Anterior cingulate cortex (tissue), 58 donors: ENCODE data around the gene PCDH7.

Source experiments
- DNase-seq, 58 donors: peaks; one replicate each; lab custom pipeline; 2025; lab: John Stamatoyannopoulos, UW

Gene PCDH7

GRCh38 chr4:30723201-30723955 is 3.2 kb downstream of the PCDH7 start:
- DNase-seq, result peak in 4 of 58 donors; percentile 5 to 29 (median 6)

GRCh38 chr4:30724247-30724646 is 4.1 kb downstream of the PCDH7 start:
- peak in 3 of 58 donors; percentile 9 to 18 (median 9) for DNase-seq

GRCh38 chr4:30725562-30725961 is 5.4 kb downstream of the PCDH7 start:
- no peak for DNase-seq

GRCh38 chr4:30726090-30726675 is 6.0 kb downstream of the PCDH7 start:
- DNase-seq, result no peak

GRCh38 chr4:30727409-30727808 is 7.2 kb downstream of the PCDH7 start:
- no peak for DNase-seq

- no peak for DNase-seq
Observed at GRCh38 chr4:30728311-30728710, 8.1 kb downstream of the PCDH7 start.

- no peak for DNase-seq
Observed at GRCh38 chr4:30743897-30744296, 23.7 kb downstream of the PCDH7 start.

- no peak for DNase-seq
Observed at GRCh38 chr4:30744386-30744785, 24.2 kb downstream of the PCDH7 start.

GRCh38 chr4:30744957-30745640 is 24.9 kb downstream of the PCDH7 start:
- DNase-seq, result no peak

- no peak for DNase-seq
Observed at GRCh38 chr4:30746735-30747134, 26.6 kb downstream of the PCDH7 start.

GRCh38 chr4:30753316-30753715 is 33.1 kb downstream of the PCDH7 start:
- DNase-seq, result no peak

GRCh38 chr4:30754021-30754420 is 33.9 kb downstream of the PCDH7 start:
- no peak for DNase-seq

GRCh38 chr4:30755346-30755745 is 35.2 kb downstream of the PCDH7 start:
- DNase-seq, result no peak

GRCh38 chr4:30756553-30756952 is 36.4 kb downstream of the PCDH7 start:
- no peak for DNase-seq

GRCh38 chr4:30757357-30757756 is 37.2 kb downstream of the PCDH7 start:
- no peak for DNase-seq

- no peak for DNase-seq
Observed at GRCh38 chr4:30760551-30760950, 40.4 kb downstream of the PCDH7 start.

GRCh38 chr4:30763321-30763727 is 43.2 kb downstream of the PCDH7 start:
- DNase-seq, result no peak

- DNase-seq, result no peak
Observed at GRCh38 chr4:30765022-30765421, 44.9 kb downstream of the PCDH7 start.

GRCh38 chr4:30767147-30767845 is 47.1 kb downstream of the PCDH7 start:
- no peak for DNase-seq

GRCh38 chr4:30768277-30768676 is 48.1 kb downstream of the PCDH7 start:
- no peak for DNase-seq

GRCh38 chr4:30769093-30769492 is 48.9 kb downstream of the PCDH7 start:
- DNase-seq, result no peak
